ENCODE data around the gene IL20.

IL20 gene

GRCh38 chr1:206904423-206905142, 39.2 kb downstream of the IL20 start:
- DNase-seq (ENCODE audit: low spot score), result no peak

DNA sequence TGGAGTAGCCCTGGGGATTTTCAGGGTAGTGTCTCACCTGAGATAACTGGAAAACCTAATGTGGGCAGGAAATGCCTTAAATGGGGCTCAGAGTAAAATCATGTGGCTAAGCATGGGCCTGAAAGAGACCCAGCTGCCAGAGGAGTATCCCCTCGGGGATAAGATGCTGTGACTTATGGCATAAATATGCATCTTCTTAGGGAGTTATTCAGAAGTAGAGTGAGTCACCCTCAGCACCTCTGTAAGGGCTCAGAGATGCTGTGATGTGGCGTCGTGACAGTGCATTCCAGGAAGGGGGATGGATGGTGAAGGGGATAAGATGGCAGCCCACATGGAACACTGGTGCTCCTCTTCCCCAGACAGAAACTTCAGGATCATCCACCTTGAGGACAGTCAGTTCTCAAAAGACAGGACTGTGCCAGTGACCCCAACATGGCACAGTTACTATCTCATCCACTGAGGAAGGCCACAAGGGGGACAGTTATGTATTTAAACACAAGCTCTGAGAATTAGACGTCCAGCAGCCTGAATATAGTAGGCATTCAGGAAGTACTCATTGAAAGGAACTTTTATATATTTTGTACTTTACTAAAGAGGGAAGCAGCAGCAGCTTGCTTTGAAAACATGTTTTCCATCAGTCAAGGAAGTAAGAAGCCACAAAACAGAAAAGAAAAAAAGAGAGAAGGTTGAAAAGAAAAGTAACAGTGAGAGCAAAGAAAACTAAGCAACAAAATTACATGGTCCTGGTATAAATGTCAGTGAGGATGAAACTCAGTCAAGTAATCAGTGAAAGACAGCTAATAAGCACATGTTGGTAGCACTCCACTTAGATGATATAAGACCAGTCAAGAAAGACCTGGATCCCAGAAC, 40.1 kb downstream of the IL20 start:
- no peak for DNase-seq (ENCODE audit: low spot score)

GRCh38 chr1:206907304-206907991, 42.0 kb downstream of the IL20 start:
- peak; percentile 53 for DNase-seq (ENCODE audit: low spot score)

GRCh38 chr1:206908038-206908437, 42.6 kb downstream of the IL20 start:
- DNase-seq (ENCODE audit: low spot score), result no peak

GRCh38 chr1:206909161-206909882, 43.9 kb downstream of the IL20 start:
- peak; percentile 59 for DNase-seq (ENCODE audit: low spot score)

GRCh38 chr1:206909883-206910318, 44.5 kb downstream of the IL20 start:
- DNase-seq (ENCODE audit: low spot score), result no peak

DNA sequence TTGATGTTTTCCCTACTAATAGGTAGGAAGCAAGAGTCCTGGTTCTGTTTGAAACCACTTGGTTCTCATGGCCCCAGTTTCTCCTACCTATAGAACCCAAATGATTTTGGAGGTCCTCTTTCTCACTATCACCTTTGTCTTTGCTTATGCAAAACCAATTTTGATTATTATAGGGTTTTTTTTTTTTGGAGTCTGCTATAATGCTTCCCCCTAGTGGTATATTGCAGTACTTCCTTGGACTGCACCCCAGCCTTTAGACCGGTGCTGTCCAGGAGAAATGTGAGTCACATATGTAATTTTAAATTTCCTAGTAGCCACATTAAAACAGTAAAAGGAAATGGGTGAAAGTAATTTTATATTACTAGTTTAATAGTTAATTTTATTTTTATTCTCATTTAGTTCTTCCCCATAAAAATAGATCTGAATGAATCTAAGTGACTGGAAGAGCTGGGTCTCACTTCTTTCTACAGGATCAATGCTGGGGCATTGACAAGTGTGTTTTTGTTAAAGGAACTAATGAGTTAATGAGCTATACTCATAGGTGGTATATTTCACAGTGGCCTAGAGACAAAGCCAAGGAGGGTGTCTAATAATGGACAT, 45.7 kb downstream of the IL20 start:
- peak; percentile 69 for DNase-seq (ENCODE audit: low spot score)

- DNase-seq (ENCODE audit: low spot score), result peak; percentile 83
Observed at GRCh38 chr1:206912445-206913095, 47.1 kb downstream of the IL20 start.

GRCh38 chr1:206913766-206914537, 48.5 kb downstream of the IL20 start:
- DNase-seq (ENCODE audit: low spot score), result no peak

DNA sequence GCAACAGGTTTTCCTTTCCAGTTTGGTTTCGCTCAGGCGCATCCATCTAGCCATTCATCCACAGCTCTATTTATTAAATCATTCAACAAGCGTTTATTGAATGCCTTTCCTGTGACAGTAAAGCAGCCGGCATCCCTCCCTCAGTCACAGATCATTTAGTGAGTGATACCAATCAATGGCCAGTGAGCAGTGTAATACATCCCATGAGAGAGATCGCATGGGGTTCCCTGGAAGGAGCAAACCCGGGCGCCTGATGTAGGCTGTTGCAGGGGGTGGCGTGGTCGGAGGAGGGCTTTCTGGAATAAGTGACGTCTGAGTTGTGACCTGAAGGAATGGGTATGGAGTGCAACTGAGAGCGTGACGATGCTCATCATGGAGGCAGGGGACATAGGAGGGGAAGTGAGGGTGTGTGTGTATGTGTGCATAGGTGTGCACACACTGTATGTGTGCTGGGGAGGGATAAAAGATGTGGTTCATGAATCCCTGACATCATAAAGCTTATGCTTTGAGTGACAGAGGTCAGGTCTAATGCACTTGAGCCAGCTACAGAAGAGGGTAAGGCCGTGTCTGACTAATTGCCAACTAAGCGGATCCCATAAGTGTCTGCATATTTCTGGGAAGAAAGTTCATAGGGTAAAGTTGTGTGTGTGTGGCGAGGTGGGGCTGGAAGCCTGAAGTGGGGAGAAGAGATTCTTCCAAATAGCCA, 49.8 kb downstream of the IL20 start:
- no peak for DNase-seq (ENCODE audit: low spot score)

- DNase-seq (ENCODE audit: low spot score), result no peak
Observed at GRCh38 chr1:206916000-206916709, 50.7 kb downstream of the IL20 start.

GRCh38 chr1:206918076-206918475, 52.7 kb downstream of the IL20 start:
- DNase-seq (ENCODE audit: low spot score), result no peak
